Prostate gland (tissue), 2 donors: ENCODE results near the gene IQGAP2.

Experiments used
- POLR2A ChIP-seq: fragments of 450-650 bp; IDR thresholded peaks from one replicate; pipeline ENCODE4 v1.6.1; 2016; ENCODE audit warnings: antibody characterized with exemption, mild to moderate bottlenecking
- TF ChIP-seq, protein P1 (sequence below), 4 experiments: fragments of 200-600 bp in 2 of 4; fragments of 450-650 bp in 2 of 4; sonication (generic) in 2 of 4; IDR thresholded peaks; 1 replicate in 3 of 4; 2 replicates in 1 of 4; pipeline ENCODE4 v1.5.1; 2016 to 2019; ENCODE audit warnings: antibody characterized with exemption in 4 of 4, mild to moderate bottlenecking in 2 of 4, moderate library complexity in 2 of 4

DNA sequence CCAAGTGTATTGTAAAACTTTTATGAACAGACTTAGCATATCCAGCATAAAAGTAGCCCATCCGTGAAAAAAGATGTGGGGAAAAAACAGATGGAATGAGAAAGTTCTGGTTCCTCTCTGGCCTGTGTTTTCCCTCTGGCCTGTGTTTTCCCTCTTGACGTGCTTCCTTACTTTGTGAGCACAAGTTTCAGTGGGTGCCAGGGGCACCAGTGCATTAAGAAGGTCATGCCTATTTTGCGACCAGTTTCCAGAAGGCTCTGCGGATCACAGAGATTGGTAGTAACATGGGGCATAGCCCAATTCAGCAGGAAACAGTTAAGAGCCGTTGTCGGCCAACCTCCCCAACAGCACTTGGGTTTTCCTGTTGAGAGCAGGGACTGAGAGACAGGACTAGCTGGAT, 43.7 kb downstream of the IQGAP2 start:
- TF ChIP-seq POLR2A = no peak
- TF ChIP-seq, protein P1, sequence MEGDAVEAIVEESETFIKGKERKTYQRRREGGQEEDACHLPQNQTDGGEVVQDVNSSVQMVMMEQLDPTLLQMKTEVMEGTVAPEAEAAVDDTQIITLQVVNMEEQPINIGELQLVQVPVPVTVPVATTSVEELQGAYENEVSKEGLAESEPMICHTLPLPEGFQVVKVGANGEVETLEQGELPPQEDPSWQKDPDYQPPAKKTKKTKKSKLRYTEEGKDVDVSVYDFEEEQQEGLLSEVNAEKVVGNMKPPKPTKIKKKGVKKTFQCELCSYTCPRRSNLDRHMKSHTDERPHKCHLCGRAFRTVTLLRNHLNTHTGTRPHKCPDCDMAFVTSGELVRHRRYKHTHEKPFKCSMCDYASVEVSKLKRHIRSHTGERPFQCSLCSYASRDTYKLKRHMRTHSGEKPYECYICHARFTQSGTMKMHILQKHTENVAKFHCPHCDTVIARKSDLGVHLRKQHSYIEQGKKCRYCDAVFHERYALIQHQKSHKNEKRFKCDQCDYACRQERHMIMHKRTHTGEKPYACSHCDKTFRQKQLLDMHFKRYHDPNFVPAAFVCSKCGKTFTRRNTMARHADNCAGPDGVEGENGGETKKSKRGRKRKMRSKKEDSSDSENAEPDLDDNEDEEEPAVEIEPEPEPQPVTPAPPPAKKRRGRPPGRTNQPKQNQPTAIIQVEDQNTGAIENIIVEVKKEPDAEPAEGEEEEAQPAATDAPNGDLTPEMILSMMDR (IDR thresholded peaks at IDR 0.05) = no peak
